Body of pancreas (tissue), 4 donors: ENCODE data around the gene ZIC3. TPM values are rescaled to one million over a fixed set of nuclear protein-coding genes. Genes with fewer than 3 reads are reported as not detected.

Source experiments
- ATAC-seq: fragments of 150-250 bp; one replicate; pipeline ENCODE4 v1.9.1; 2016
- DNase-seq, 4 donors: peaks; one replicate each; pipeline ENCODE4 v3.0.0-alpha.2; 2019
- H3K27ac ChIP-seq, 4 donors: fragments of 200-600 bp; sonication (generic); 1 replicate in 3 of 4; 2 replicates in 1 of 4; pipeline versions ENCODE4 v1.5.1 to v1.6.1; 2016 to 2019; ENCODE audit warnings: mild to moderate bottlenecking in 1 of 4, mixed read lengths in 1 of 4, moderate library complexity in 1 of 4
- H3K27me3 ChIP-seq, 2 donors: fragments of 200-600 bp; sonication (generic); one replicate each; pipeline ENCODE4 v1.6.0; 2016; ENCODE audit warnings: mild to moderate bottlenecking in 1 of 2
- H3K36me3 ChIP-seq, 2 donors: fragments of 200-600 bp; sonication (generic); replicated peaks in 1 of 2; 2 replicates each; pipeline ENCODE4 v1.5.1; 2016; ENCODE audit warnings: low read depth in 2 of 2; ENCODE audit not compliant: insufficient read depth in 1 of 2
- H3K4me1 ChIP-seq: fragments of 200-600 bp; sonication (generic); one replicate; pipeline ENCODE4 v1.6.0; 2016
- H3K4me3 ChIP-seq, 2 donors: fragments of 200-600 bp; sonication (generic); 1 replicate in 1 of 2; 2 replicates in 1 of 2; pipeline ENCODE4 v1.5.1; 2016 to 2019
- H3K9me3 ChIP-seq, 3 donors: fragments of 200-600 bp; sonication (generic); 1 replicate in 2 of 3; 2 replicates in 1 of 3; pipeline ENCODE4 v1.5.1; 2016
- POLR2A ChIP-seq, 3 donors: fragments of 450-650 bp; IDR thresholded peaks; one replicate each; pipeline ENCODE4 v1.6.1; 2016; ENCODE audit warnings: antibody characterized with exemption in 3 of 3, mild to moderate bottlenecking in 2 of 3
- whole genome bisulfite sequencing, 2 donors: methylation state at CpG; one replicate each; pipeline ENCODE4 v1.1.5; 2017; 5-methylcytosine and 5-hydroxymethylcytosine counted together
- intact Hi-C: fragments of 100-400 bp; cut with DNase I; formaldehyde crosslinking; loops from one replicate; pipeline ENCODE4 v1.15.1; 2023
- small RNA-seq: library from RNA; depleted of rRNA; stranded (forward); fragments of <200 nt; gene quantifications from one replicate; pipeline ENCODE3, GENCODE V24; 2016
- total RNA-seq, 2 donors: library from RNA; depleted of rRNA; stranded (reverse); fragments of >200 nt; gene quantifications; one replicate each; pipeline ENCODE4 v1.1.0, GENCODE V29; 2016
- TF ChIP-seq, protein P1 (sequence below), 7 experiments: fragments of 450-650 bp in 4 of 7; fragments of 200-600 bp in 3 of 7; sonication (generic) in 3 of 7; IDR thresholded peaks; one replicate each; pipeline ENCODE4 v1.5.1; 2016 to 2019; ENCODE audit warnings: antibody characterized with exemption in 7 of 7

The ZIC3 gene
- total RNA-seq, 2 donors from 2014 or later = not detected

DNA sequence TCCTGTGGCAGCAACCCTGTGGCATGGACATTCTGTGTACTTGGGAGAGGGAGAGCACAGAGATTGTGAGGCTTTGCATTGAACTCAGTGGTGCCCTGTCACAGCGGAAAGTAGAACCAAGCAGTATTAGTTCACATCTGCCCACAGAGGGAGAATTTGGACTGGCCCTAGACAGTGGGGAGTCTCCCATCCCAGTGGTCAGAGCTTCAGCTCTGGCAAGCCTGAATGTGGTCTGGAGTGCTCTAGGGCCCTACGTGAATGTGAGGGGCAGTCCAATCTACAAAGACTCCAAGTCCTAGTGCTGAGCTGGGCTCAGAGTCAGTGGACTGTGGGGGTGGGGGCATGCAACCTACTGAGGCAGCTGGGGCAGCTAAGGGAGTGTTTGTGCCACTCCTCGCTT is 34.8 kb downstream of the ZIC3 start:
- no peak for DNase-seq
- WGBS, 2 donors = 88 to 100% methylated on average over 1 to 2 of the region's 3 CpGs

More for the DNA sequence above, 34.8 kb downstream of the ZIC3 start:
- no peak for ATAC-seq
- Histone ChIP-seq H3K36me3 (no peaks in the 10 kb centered on the region), H3K9me3 (no peaks in the 10 kb centered on the region), H3K4me3 (no peak overlapping the region), H3K27ac (no peak overlapping the region), H3K27me3 (no peaks in the 10 kb centered on the region), H3K4me1 (no peaks in the 10 kb centered on the region)
- no peak for TF ChIP-seq POLR2A (IDR thresholded peaks at IDR 0.05)
- TF ChIP-seq, protein P1, sequence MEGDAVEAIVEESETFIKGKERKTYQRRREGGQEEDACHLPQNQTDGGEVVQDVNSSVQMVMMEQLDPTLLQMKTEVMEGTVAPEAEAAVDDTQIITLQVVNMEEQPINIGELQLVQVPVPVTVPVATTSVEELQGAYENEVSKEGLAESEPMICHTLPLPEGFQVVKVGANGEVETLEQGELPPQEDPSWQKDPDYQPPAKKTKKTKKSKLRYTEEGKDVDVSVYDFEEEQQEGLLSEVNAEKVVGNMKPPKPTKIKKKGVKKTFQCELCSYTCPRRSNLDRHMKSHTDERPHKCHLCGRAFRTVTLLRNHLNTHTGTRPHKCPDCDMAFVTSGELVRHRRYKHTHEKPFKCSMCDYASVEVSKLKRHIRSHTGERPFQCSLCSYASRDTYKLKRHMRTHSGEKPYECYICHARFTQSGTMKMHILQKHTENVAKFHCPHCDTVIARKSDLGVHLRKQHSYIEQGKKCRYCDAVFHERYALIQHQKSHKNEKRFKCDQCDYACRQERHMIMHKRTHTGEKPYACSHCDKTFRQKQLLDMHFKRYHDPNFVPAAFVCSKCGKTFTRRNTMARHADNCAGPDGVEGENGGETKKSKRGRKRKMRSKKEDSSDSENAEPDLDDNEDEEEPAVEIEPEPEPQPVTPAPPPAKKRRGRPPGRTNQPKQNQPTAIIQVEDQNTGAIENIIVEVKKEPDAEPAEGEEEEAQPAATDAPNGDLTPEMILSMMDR (IDR thresholded peaks at IDR 0.05) = no peak
- intact Hi-C loops = no loop called here

Small RNA genes within 50 kb of the gene (small RNA-seq; reads per million reads assigned to genes)
- gene RN7SL325P = not detected
